Kidney epithelial cell (primary cell): ENCODE results near the gene CHD8. TPM values are rescaled to one million over a fixed set of nuclear protein-coding genes. Genes with fewer than 3 reads are reported as not detected.
"Not testable (repeated sequence)": the region's sequence is repeated elsewhere in the genome, so short reads cannot be mapped to it uniquely, and the experiment has no call there.

Experiments used
- DNase-seq: peaks from one replicate; pipeline ENCODE4 v3.0.0-alpha.2; 2010; ENCODE audit warnings: low read depth
- H3K27me3 ChIP-seq: 2 replicates; pipeline ENCODE4 v1.6.0; 2011; ENCODE audit warnings: low read length; ENCODE audit not compliant: control insufficient read depth, insufficient read depth
- H3K36me3 ChIP-seq: 2 replicates; pipeline ENCODE4 v1.5.1; 2011; ENCODE audit warnings: low read length; ENCODE audit not compliant: control insufficient read depth, insufficient read depth
- H3K4me3 ChIP-seq: 2 replicates; pipeline ENCODE4 v1.5.1; 2011; ENCODE audit warnings: low read depth, mild to moderate bottlenecking, control low read depth, low read length
- CTCF ChIP-seq: IDR thresholded peaks from 2 replicates; pipeline ENCODE4 v1.5.1; 2011; ENCODE audit warnings: mild to moderate bottlenecking, moderate library complexity, low read length, control low read depth, inconsistent platforms; ENCODE audit not compliant: insufficient read depth, poor library complexity, severe bottlenecking
- total RNA-seq: library from RNA; depleted of rRNA; stranded (reverse); fragments of >200 nt; gene quantifications from 2 replicates; pipeline ENCODE4 v1.2.3, GENCODE V29; 2015

Gene CHD8
- total RNA-seq, 1 donor from 2014 or later = 60.6 TPM

GRCh38 chr14:21449899-21450216 is 6.1 kb downstream of the CHD8 start:
- H3K36me3 ChIP-seq = no peaks in the 10 kb centered on the region
- H3K4me3 ChIP-seq = no peak overlapping the region
- TF ChIP-seq CTCF = no peak
- H3K27me3 ChIP-seq = no peaks in the 10 kb centered on the region
- no peak for DNase-seq

DNA sequence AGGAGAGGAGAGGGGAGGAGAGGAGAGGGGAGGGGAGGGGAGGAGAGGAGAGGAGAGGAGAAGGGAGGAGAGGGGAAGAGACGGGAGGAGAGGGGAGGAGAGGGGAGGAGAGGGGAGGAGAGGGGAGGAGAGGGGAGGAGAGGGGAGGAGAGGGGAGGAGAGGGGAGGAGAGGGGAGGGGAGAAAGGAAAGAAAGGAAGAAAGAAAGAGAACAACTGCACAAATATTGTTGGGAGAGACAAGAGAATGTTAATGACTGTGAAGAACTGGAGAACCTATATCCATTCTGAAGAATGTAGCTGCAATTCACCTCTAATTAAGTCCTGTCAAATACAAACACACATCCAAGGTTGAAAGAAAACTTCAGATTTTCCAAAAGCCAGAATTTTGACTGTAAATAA is 13.3 kb downstream of the CHD8 start:
- H3K27me3 ChIP-seq, H3K36me3 ChIP-seq, H3K4me3 ChIP-seq, DNase-seq: not testable (repeated sequence)

GRCh38 chr14:21440859-21441258 is 15.1 kb downstream of the CHD8 start:
- TF ChIP-seq CTCF = no peak
- DNase-seq = no peak
- H3K27me3 ChIP-seq = no peaks in the 10 kb centered on the region
- no peak overlapping the region for H3K4me3 ChIP-seq
- no peaks in the 10 kb centered on the region for H3K36me3 ChIP-seq

DNA sequence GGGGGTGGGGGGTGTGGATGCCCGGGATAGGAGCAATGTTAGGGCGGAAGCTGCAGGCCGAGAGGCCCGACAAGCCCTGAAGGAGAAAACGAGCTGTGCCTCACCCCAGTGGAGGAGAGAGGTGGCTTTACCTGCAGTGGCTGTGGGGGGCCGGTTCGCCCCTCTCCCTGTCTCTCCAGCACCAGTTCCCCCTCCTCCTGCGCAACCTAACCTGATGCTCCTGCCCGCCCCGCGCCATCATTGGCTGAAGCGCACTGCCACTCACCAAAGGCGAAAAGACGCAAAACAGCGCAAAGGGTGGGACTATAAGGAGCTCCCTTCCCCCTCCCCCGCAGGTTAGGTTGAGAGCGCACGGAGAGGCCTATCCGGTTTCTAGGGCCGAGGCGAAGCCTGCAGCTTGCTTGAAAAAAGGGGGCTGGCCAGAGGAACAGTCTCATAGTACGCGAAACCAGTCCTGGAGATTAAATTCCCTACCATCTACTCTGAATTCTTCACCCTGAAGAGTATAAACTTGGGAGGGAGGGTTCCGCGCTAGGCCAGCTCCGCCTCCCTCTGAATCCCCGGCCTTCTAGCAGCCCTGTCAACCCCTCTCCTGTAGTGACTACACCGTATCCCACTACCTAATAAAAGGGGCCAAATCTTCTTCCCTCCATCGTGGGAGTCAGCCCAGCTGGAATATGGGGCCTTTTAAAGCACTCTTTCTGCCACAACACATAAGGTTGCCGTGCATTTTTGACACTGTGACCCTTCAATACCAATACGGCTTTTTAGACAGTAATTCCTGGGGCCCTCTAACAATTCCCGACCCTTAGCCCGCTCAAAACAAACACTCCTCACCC is 18.6 kb downstream of the CHD8 start:
- TF ChIP-seq CTCF = no peak
- DNase-seq = peak; percentile 83
- no peaks in the 10 kb centered on the region for H3K27me3 ChIP-seq
- H3K4me3 ChIP-seq = peak overlapping the region; percentile 84
- H3K36me3 ChIP-seq = no peaks in the 10 kb centered on the region

GRCh38 chr14:21436567-21437062 is 19.3 kb downstream of the CHD8 start:
- DNase-seq = no peak
- Histone ChIP-seq H3K27me3 (no peaks in the 10 kb centered on the region), H3K36me3 (no peaks in the 10 kb centered on the region), H3K4me3 (peak overlapping the region; percentile 84)
- no peak for TF ChIP-seq CTCF

GRCh38 chr14:21431126-21431525 is 24.8 kb downstream of the CHD8 start:
- no peak for DNase-seq
- no peaks in the 10 kb centered on the region for H3K36me3 ChIP-seq
- H3K4me3 ChIP-seq = no peak overlapping the region
- no peaks in the 10 kb centered on the region for H3K27me3 ChIP-seq
- no peak for TF ChIP-seq CTCF
